H9 (cell line): ENCODE measurements around the gene OR6J1. TPM values are rescaled to one million over a fixed set of nuclear protein-coding genes. Genes with fewer than 3 reads are reported as not detected.
A peak's percentile ranks its signal among the peaks of the same experiment; 100 is the strongest.
"Not testable (repeated sequence)": the region's sequence is repeated elsewhere in the genome, so short reads cannot be mapped to it uniquely, and the experiment has no call there.

Experiments used
- DNase-seq: peaks from one replicate; pipeline ENCODE4 v3.0.0-alpha.2; 2017
- H2AFZ ChIP-seq: one replicate; pipeline ENCODE4 v1.6.1; 2013; ENCODE audit warnings: mild to moderate bottlenecking, low read length, control low read depth, moderate library complexity
- H2AK5ac ChIP-seq: 2 replicates; pipeline ENCODE4 v1.6.1; 2013; ENCODE audit warnings: low read length, control low read depth, mixed read lengths; ENCODE audit not compliant: insufficient read length
- H2BK120ac ChIP-seq: one replicate; pipeline ENCODE4 v1.6.1; 2013; ENCODE audit warnings: low read depth, mild to moderate bottlenecking, low read length, control low read depth, inconsistent platforms; ENCODE audit not compliant: poor library complexity, severe bottlenecking
- H2BK12ac ChIP-seq: 2 replicates; pipeline ENCODE4 v1.6.1; 2013; ENCODE audit warnings: low read length, control low read depth, mixed read lengths, low read depth; ENCODE audit not compliant: insufficient read length
- H2BK15ac ChIP-seq: 2 replicates; pipeline ENCODE4 v1.6.1; 2013; ENCODE audit warnings: low read depth, low read length, control low read depth
- H2BK20ac ChIP-seq: one replicate; pipeline ENCODE4 v1.6.1; 2013; ENCODE audit warnings: low read depth, mild to moderate bottlenecking, low read length, control low read depth, inconsistent platforms; ENCODE audit not compliant: poor library complexity, severe bottlenecking
- H2BK5ac ChIP-seq: 2 replicates; pipeline ENCODE4 v1.6.1; 2013; ENCODE audit warnings: low read length, control low read depth, mixed read lengths; ENCODE audit not compliant: insufficient read length
- H3K14ac ChIP-seq: 2 replicates; pipeline ENCODE4 v1.6.1; 2013; ENCODE audit warnings: low read length, control low read depth; ENCODE audit not compliant: insufficient read depth
- H3K18ac ChIP-seq: 2 replicates; pipeline ENCODE4 v1.6.1; 2013; ENCODE audit warnings: low read depth, mild to moderate bottlenecking, mixed read lengths, low read length, control low read depth; ENCODE audit not compliant: insufficient read length
- H3K23ac ChIP-seq: 2 replicates; pipeline ENCODE4 v1.6.1; 2013; ENCODE audit warnings: low read length, control low read depth, mixed read lengths, low read depth; ENCODE audit not compliant: insufficient read length
- H3K23me2 ChIP-seq: 2 replicates; pipeline ENCODE4 v1.6.1; 2013; ENCODE audit warnings: low read depth, mild to moderate bottlenecking, mixed read lengths, low read length, control low read depth; ENCODE audit not compliant: insufficient read length, poor library complexity, severe bottlenecking
- H3K27ac ChIP-seq: 2 replicates; pipeline ENCODE4 v1.5.1; 2013; ENCODE audit warnings: low read length, control low read depth, mixed read lengths, low read depth; ENCODE audit not compliant: insufficient read length
- H3K27me3 ChIP-seq: 2 replicates; pipeline ENCODE4 v1.6.1; 2013; ENCODE audit warnings: low read length, control low read depth, inconsistent platforms; ENCODE audit not compliant: insufficient read depth
- H3K4ac ChIP-seq: 2 replicates; pipeline ENCODE4 v1.6.1; 2013; ENCODE audit warnings: low read depth, mild to moderate bottlenecking, control low read depth, inconsistent platforms, low read length, moderate library complexity
- H3K4me1 ChIP-seq: 2 replicates; pipeline ENCODE4 v1.6.1; 2013; ENCODE audit warnings: low read length, control low read depth, inconsistent platforms; ENCODE audit not compliant: insufficient read depth
- H3K4me2 ChIP-seq: 2 replicates; pipeline ENCODE4 v1.6.1; 2013; ENCODE audit warnings: low read length, control low read depth, mixed read lengths; ENCODE audit not compliant: insufficient read length, insufficient read depth
- H3K56ac ChIP-seq: 2 replicates; pipeline ENCODE4 v1.6.1; 2013; ENCODE audit warnings: low read depth, mild to moderate bottlenecking, mixed read lengths, low read length, control low read depth; ENCODE audit not compliant: insufficient read length
- H3K79me1 ChIP-seq: 2 replicates; pipeline ENCODE4 v1.6.1; 2013; ENCODE audit warnings: low read depth, mild to moderate bottlenecking, moderate library complexity, low read length, control low read depth, inconsistent platforms; ENCODE audit not compliant: insufficient read depth, poor library complexity, severe bottlenecking
- H3K79me2 ChIP-seq: 2 replicates; pipeline ENCODE4 v1.6.1; 2013; ENCODE audit warnings: low read length, control low read depth, inconsistent platforms; ENCODE audit not compliant: insufficient read depth
- H3K9ac ChIP-seq: 2 replicates; pipeline ENCODE4 v1.6.1; 2013; ENCODE audit warnings: low read length, control low read depth, mixed read lengths; ENCODE audit not compliant: insufficient read length; ENCODE audit errors: extremely low read depth
- H3K9me3 ChIP-seq: one replicate; pipeline ENCODE4 v1.6.1; 2013; ENCODE audit warnings: low read depth, low read length, inconsistent platforms; ENCODE audit not compliant: control insufficient read depth
- H3T11ph ChIP-seq: one replicate; pipeline ENCODE4 v1.6.1; 2013; ENCODE audit warnings: mild to moderate bottlenecking, low read length, control low read depth, inconsistent platforms
- H4K20me1 ChIP-seq: one replicate; pipeline ENCODE4 v1.6.1; 2013; ENCODE audit not compliant: control insufficient read depth, insufficient read length, insufficient read depth
- H4K5ac ChIP-seq: 2 replicates; pipeline ENCODE4 v1.6.1; 2013; ENCODE audit warnings: low read depth, mild to moderate bottlenecking, mixed read lengths, low read length, control low read depth; ENCODE audit not compliant: insufficient read length
- H4K8ac ChIP-seq: replicated peaks from 2 replicates; pipeline ENCODE4 v1.6.1; 2013; ENCODE audit warnings: low read length, control low read depth, mixed read lengths, low read depth; ENCODE audit not compliant: insufficient read length
- H4K91ac ChIP-seq: 2 replicates; pipeline ENCODE4 v1.6.1; 2013; ENCODE audit warnings: low read depth, mild to moderate bottlenecking, moderate library complexity, mixed read lengths, low read length, control low read depth; ENCODE audit not compliant: insufficient read length
- H3K27ac Mint-ChIP-seq, 3 experiments: 2 replicates in 2 of 3; 3 replicates in 1 of 3; pipeline ENCODE4 v1.8.0; 2020 to 2021; ENCODE audit warnings: mixed read lengths in 3 of 3, mild to moderate bottlenecking in 1 of 3, moderate library complexity in 1 of 3
- H3K27me3 Mint-ChIP-seq: 2 replicates; pipeline ENCODE4 v1.8.0; 2021; ENCODE audit warnings: low read depth, mild to moderate bottlenecking, moderate library complexity, mixed read lengths
- H3K36me3 Mint-ChIP-seq, 3 experiments: 2 replicates in 2 of 3; 3 replicates in 1 of 3; pipeline ENCODE4 v1.8.0; 2020 to 2021; ENCODE audit warnings: low read depth in 3 of 3, mixed read lengths in 3 of 3; ENCODE audit not compliant: insufficient read depth in 1 of 3
- H3K4me1 Mint-ChIP-seq, 2 experiments: 2 replicates each; pipeline ENCODE4 v1.8.0; 2020; ENCODE audit warnings: mixed read lengths in 2 of 2
- H3K4me3 Mint-ChIP-seq, 2 experiments: 2 replicates in 1 of 2; 3 replicates in 1 of 2; pipeline ENCODE4 v1.8.0; 2020 to 2021; ENCODE audit warnings: mild to moderate bottlenecking in 2 of 2, mixed read lengths in 2 of 2, moderate library complexity in 1 of 2
- H3K9me3 Mint-ChIP-seq, 2 experiments: 2 replicates in 1 of 2; 3 replicates in 1 of 2; pipeline ENCODE4 v1.8.0; 2020; ENCODE audit warnings: mild to moderate bottlenecking in 2 of 2, mixed read lengths in 2 of 2, moderate library complexity in 1 of 2
- WGBS: extraction: QIAGEN DNeasy Blood & Tissue Kit; methylation state at CpG from one replicate; pipeline ENCODE4 v1.1.7; 2013; ENCODE audit warnings: missing lambda C conversion rate, low lambda C conversion rate, mixed read lengths; ENCODE audit not compliant: insufficient read length; ENCODE audit errors: extremely low coverage; 5-methylcytosine and 5-hydroxymethylcytosine counted together
- total RNA-seq: library from RNA; stranded (reverse); gene quantifications from 2 replicates; pipeline ENCODE4 v1.2.1, GENCODE V29; 2021
- TF ChIP-seq, protein P1 (sequence below): fragments of 200-600 bp; sonication (generic); conservative IDR thresholded peaks from 3 replicates; pipeline ENCODE4 v1.8.0; 2021; ENCODE audit warnings: antibody characterized with exemption, mild to moderate bottlenecking

OR6J1 gene
- total RNA-seq, 1 experiment from 2014 or later, result not detected

DNA sequence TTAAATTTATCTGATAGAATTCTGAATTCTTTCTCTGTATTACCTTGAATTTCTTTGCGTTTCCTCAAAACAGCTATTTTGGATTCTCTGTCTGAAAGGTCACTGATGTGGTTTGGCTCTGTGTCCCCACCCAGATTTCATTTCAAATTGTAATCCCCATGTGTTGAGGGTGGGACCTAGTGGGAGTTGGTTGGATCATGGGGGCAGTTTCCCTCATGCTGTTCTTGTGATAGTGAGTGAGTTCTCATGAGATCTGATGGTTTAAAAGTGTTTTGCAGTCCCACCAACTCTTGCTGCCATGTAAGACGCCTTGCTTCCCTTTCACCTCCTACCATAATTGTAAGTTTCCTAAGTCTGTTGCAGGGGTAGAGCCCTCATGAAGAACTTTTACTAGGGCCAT, 34.1 kb upstream of the OR6J1 start:
- Histone ChIP-seq H2BK120ac (no peak overlapping the region), H3K14ac (no peak overlapping the region), H2BK20ac (no peak overlapping the region), H3K23ac (no peak overlapping the region), H4K20me1 (no peaks in the 10 kb centered on the region), H4K5ac (no peak overlapping the region), H3K4me1 (no peaks in the 10 kb centered on the region), H4K91ac (no peak overlapping the region), H2BK5ac (no peak overlapping the region), H3K27ac (no peak overlapping the region), H3K79me2 (no peaks in the 10 kb centered on the region), H3K9me3 (no peaks in the 10 kb centered on the region), H4K8ac (no peak overlapping the region), H2AK5ac (no peak overlapping the region), H3K56ac (no peak overlapping the region), H3K79me1 (no peaks in the 10 kb centered on the region), H3K27me3 (no peaks in the 10 kb centered on the region), H2AFZ (no peak overlapping the region), H3K4ac (no peak overlapping the region), H3K4me2 (no peak overlapping the region), H3K23me2 (no peaks in the 10 kb centered on the region), H3K18ac (no peak overlapping the region), H3K9ac (no peak overlapping the region), H3T11ph (no peak overlapping the region), H2BK12ac (no peak overlapping the region), H2BK15ac (no peak overlapping the region)
- no peak overlapping the region for H3K4me3 Mint-ChIP-seq
- H3K4me1 Mint-ChIP-seq, result peaks cover 4 to 11% of the 10 kb centered on the region in 2 experiments; a peak in 3 of 4 replicates
- TF ChIP-seq, protein P1, sequence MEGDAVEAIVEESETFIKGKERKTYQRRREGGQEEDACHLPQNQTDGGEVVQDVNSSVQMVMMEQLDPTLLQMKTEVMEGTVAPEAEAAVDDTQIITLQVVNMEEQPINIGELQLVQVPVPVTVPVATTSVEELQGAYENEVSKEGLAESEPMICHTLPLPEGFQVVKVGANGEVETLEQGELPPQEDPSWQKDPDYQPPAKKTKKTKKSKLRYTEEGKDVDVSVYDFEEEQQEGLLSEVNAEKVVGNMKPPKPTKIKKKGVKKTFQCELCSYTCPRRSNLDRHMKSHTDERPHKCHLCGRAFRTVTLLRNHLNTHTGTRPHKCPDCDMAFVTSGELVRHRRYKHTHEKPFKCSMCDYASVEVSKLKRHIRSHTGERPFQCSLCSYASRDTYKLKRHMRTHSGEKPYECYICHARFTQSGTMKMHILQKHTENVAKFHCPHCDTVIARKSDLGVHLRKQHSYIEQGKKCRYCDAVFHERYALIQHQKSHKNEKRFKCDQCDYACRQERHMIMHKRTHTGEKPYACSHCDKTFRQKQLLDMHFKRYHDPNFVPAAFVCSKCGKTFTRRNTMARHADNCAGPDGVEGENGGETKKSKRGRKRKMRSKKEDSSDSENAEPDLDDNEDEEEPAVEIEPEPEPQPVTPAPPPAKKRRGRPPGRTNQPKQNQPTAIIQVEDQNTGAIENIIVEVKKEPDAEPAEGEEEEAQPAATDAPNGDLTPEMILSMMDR, result no peak
- H3K9me3 Mint-ChIP-seq, result peaks cover 3 to 17% of the 10 kb centered on the region in 2 experiments; a peak in 4 of 5 replicates
- peaks cover 17% of the 10 kb centered on the region for H3K27me3 Mint-ChIP-seq
- no peak overlapping the region for H3K27ac Mint-ChIP-seq
- no CpG with 5 or more reads among the region's 2 CpGs for WGBS
- H3K36me3 Mint-ChIP-seq, result 0 out of 7 replicates have a peak, but pooled peaks cover 0 to 5% (median 0%) of the 10 kb centered on the region in 3 experiments
- DNase-seq, result no peak

DNA sequence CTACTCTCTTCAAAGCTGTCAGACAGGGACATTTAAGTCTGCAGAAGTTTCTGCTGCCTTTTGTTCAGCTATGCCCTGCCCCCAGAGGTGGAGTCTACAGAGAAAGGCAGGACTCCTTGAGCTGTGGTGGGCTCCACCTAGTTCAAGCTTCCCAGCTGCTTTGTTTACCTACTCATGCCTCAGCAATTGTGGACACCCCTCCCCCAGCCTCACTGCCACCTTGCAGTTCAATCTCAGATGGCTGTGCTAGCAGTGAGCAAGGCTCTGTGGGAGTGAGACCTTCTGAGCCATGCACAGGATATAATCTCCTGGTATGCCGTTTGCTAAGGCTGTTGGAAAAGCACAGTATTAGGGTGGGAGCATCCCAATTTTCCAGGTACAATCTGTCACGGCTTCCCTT, 33.4 kb upstream of the OR6J1 start:
- H3K9ac ChIP-seq, H2BK12ac ChIP-seq, H3T11ph ChIP-seq, H3K36me3 Mint-ChIP-seq, H3K27ac ChIP-seq, H2AFZ ChIP-seq, H4K20me1 ChIP-seq, H2BK15ac ChIP-seq, H3K4me1 ChIP-seq, H2BK20ac ChIP-seq, H3K56ac ChIP-seq, H2AK5ac ChIP-seq, H3K4ac ChIP-seq, H2BK120ac ChIP-seq, H4K8ac ChIP-seq, H3K79me2 ChIP-seq, H3K14ac ChIP-seq, H4K91ac ChIP-seq, H3K27me3 ChIP-seq, H3K27ac Mint-ChIP-seq, H3K23ac ChIP-seq, H3K18ac ChIP-seq, H3K79me1 ChIP-seq, H4K5ac ChIP-seq, H3K9me3 ChIP-seq, H3K4me2 ChIP-seq, H3K4me3 Mint-ChIP-seq, H3K23me2 ChIP-seq, H2BK5ac ChIP-seq: not testable (repeated sequence)
- Mint-ChIP-seq H3K9me3 (peaks cover 3 to 16% of the 10 kb centered on the region in 2 experiments; a peak in 4 of 5 replicates), H3K27me3 (peaks cover 20% of the 10 kb centered on the region), H3K4me1 (peaks cover 4 to 11% of the 10 kb centered on the region in 2 experiments; a peak in 3 of 4 replicates)
- peak; percentile 40 for DNase-seq
- no CpG with 5 or more reads among the region's 2 CpGs for WGBS
